Activated CD8-positive, alpha-beta memory T cell treated with anti-CD3 and anti-CD28 coated beads for 4 hours (primary cell): ENCODE measurements around the gene TMEM127.
"Not testable (repeated sequence)": the region's sequence is repeated elsewhere in the genome, so short reads cannot be mapped to it uniquely, and the experiment has no call there.

ENCODE experiments used
- DNase-seq, 2 donors: peaks; one replicate each; pipeline ENCODE4 v3.0.0-alpha.2; 2020; ENCODE audit warnings: low read depth in 2 of 2

The TMEM127 gene

GRCh38 chr2:96265840-96266679, at the start of gene TMEM127, which contains the start of gene CIAO1:
Gene TMEM127, minus strand, starts transcription at chr2:96265997. Its CDS starts 616 bp downstream, at chr2:96265381.
Gene CIAO1, plus strand, starts transcription at chr2:96266225. Its CDS starts 126 bp downstream, at chr2:96266351.
- DNase-seq, result peak; percentile 96 to 98

DNA sequence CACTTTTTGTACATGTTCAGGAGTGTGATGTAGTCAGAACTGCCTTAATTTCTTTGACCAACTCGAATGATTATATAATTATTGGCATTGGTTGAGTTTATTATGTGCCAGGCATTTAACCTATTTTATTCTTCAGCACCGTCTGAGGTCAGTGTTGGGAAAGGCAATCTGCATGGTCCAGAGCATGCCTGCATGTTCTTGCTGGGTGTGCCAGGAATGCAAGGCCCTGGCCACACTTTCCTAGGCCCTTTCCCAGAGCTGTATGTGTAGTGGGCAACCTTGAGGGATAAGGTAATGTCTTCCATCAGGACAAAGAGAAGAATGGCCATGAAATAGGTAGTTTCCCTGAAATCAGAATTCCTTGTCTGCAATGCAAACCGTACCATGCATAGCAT, 49.2 kb upstream of the TMEM127 start:
- DNase-seq, result no peak

GRCh38 chr2:96308248-96308647, 42.5 kb upstream of the TMEM127 start:
- no peak for DNase-seq

GRCh38 chr2:96306370-96306769, 40.6 kb upstream of the TMEM127 start:
- no peak for DNase-seq

GRCh38 chr2:96305979-96306308, 40.1 kb upstream of the TMEM127 start:
- DNase-seq, result no peak

DNA sequence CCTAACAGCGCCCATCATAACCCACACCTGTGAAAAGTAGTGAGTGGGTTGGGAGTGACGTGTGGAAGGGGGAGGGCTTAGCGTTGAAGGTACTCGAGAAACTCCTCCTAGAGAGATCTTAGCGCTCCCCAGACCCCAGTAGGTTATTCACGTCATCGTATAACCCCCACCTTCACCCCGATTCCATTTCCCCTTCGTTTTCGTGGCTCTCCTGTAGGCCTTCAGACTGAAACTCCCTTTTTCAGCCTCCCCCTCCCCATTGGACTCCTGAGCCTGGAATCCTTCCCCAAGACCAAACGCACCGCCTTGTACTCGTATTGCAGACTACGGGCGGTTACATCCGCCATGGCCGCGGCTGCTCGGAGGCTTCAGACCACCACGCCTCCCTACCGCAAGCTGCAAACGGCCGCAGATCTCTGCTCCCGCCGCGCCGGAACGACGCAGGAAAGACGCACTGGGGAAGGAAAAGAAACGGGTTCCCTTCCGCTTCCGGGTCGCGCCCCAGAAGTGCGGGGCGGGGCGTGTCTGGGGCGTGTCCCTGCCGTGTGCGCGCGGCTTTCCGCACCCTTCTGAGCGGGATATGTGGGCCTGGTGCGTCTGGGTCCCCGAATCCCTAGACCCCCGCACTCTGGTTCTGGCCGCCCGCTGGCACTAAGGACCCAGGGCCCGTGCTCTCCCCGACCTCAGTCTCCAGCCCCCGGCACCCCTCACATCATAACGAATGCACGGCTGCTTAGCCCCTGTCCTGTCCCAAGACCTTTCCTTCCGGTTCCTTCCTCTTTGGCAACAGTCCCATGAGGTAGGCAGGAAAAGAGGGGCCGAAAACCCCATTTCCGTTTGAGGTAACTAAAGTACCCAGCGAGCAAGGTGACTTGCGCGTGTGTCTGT, 39.5 kb upstream of the TMEM127 start, which contains the start of gene SNRNP200:
SNRNP200 (minus strand) TSS at position 456 of the 888 bp plus-strand sequence; CDS start at position 347, 109 bp downstream.
- DNase-seq, result peak; percentile 75 to 76

- DNase-seq, result no peak
Observed at GRCh38 chr2:96304606-96305005, 38.8 kb upstream of the TMEM127 start.

DNA sequence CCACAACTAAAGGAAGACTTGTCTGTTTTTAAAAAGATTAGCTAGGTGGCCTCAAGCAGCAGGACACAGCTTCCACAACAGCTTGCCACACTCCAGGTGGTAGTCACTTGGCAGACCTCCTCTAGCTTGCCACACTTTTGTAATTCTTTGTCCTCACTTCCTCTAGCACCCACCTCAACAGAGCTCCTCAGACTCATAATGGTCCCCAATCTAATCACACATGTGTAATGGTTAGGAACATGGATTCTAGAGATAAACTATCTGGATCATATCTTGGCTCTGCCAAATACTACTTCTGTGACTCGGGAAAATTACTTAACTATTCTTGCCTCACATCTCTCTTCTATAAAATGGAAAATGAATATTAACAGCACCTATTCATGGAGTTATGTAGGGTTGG, 36.1 kb upstream of the TMEM127 start:
- DNase-seq, result no peak

DNA sequence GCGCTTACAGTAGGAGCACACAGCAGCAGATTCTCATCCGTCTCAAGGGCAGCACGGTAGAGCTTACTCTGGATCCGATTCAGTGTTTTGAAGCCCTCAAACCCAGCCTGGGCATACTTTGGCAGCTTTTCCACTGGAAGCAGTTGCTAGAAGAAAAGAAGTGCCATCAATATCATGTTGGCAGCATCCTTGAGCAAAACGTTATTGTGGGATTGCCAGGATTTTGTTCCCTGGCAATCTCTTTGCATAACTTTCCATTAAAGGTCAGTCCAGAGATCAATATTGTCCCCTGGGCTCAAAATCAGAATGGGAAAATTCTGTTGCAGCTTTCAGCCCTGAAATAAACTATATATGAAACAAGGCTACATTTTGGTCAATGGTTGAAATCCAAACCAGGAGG, 31.1 kb upstream of the TMEM127 start:
- no peak for DNase-seq

DNA sequence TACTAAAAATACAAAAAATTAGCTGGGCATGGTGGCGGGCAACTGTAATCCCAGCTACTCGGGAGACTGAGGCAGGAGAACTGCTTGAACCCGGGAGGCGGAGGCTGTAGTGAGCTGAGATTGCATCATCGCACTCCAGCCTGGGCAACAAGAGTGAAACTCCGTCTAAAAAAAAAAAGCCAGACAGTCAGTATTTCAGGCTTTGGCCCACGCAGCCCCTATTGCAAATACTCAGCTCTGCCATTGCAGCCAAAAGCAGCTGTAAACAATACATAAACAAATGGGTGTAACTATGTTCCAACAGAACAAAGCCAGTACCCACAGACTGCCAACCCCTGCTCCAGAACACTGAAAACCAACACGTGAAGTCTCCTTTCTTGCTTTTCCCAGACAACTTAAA, 28.5 kb upstream of the TMEM127 start:
- not testable (repeated sequence) for DNase-seq

- no peak for DNase-seq
Observed at GRCh38 chr2:96291751-96292150, 26.0 kb upstream of the TMEM127 start.

- DNase-seq, result no peak
Observed at GRCh38 chr2:96287273-96287856, 21.6 kb upstream of the TMEM127 start.

DNA sequence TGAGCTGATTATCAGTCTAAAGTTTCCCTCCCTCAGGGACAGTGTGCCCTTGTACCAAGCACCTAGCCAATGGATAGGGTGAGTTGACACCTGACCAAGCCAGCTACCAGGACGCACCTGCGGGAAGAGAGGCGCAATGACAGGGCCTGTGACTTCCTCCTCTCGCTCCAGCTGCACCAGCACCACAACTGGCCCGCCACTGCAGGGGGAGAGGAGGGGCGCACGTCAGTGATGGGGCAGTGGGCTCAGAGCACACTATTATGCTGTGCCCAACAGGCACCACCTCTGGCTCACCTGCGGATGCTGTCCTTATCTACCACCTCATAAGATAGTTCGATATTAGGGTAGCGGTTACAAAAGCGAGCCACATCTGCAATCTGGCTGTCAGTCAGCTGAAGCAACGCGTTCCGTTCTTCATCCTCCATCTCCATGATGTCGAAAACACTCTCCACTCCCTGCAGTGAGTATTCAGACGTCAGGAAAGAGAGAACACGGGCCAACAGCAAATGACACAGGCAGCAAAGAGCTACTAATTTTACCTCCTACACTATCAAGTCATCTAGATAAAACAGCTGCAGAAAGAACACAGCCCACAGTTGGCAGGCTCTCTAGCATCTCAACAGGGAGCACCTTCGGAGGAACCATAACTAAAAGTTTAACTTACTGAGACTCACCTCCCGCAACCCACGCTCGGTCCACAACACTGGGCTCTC, 11.1 kb upstream of the TMEM127 start:
- DNase-seq, result no peak

GRCh38 chr2:96274355-96275056, 8.7 kb upstream of the TMEM127 start:
- no peak for DNase-seq

GRCh38 chr2:96273763-96274162, 8.0 kb upstream of the TMEM127 start:
- no peak for DNase-seq

DNA sequence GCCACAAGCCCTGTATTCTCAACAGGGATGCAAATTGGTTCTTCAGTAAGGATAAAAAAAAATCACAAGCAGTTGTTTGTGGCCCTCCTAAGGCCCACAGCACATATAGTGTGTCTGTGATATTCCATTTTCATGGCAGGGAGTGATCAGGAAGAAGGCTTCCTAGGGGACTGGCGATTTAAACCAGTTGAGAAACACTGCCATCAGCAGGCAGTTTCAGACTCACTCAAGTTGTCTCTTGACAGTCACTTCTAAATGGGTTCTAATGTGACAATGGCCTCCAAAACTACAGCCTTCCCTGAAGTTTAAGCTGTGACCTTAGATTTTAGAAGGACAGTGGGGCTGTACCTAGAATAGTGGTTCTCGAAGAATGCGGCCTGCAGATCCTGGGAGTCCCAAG, 6.2 kb upstream of the TMEM127 start:
- no peak for DNase-seq

DNA sequence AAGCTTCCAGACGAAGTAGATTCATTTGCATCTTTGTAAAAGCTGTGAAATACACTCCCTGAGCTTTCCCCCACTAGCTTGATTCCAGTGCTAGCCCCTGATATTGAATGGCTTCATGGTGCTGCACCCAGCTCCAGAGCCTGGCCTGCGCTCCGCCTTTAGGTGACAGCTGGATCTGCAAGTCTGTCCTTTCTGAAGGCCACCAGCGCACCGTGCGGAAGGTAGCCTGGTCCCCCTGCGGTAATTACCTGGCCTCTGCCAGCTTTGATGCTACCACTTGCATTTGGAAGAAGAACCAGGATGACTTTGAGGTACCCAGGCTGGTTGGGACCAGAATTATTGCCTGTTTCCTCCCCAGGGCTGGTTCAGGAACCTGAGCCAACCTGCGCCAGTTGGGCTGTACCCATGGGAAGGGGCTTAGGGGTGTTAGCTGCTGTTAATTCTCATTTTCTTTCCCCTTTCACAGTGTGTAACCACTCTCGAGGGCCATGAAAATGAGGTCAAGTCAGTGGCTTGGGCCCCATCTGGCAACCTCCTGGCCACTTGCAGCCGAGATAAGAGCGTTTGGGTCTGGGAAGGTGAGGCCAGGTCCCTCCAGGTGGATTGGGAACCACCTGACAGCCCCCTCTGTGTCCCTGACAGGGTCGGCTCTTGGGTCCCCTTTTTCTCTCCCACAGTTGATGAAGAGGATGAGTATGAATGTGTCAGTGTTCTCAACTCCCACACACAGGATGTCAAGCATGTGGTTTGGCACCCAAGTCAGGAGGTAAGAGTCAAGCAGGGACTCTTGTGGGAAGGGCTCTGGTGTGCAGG, 1.6 kb upstream of the TMEM127 start:
- no peak for DNase-seq

GRCh38 chr2:96265349-96265839, 403 bp downstream of the TMEM127 start:
- no peak for DNase-seq

GRCh38 chr2:96264656-96265348, 995 bp downstream of the TMEM127 start:
- no peak for DNase-seq
